ENCODE measurements around the gene CIDEA. TPM values are rescaled to one million over a fixed set of nuclear protein-coding genes. Genes with fewer than 3 reads are reported as not detected.
A peak's percentile ranks its signal among the peaks of the same experiment; 100 is the strongest.

The CIDEA gene
- total and polyA plus RNA-seq, 9 of the 15 experiments (the other 6 are each of a cell fraction or from before 2014, with no cell fraction given): not detected

GRCh38 chr18:12283256-12283655 lies 29.1 kb downstream of the CIDEA start (continued):
- TF ChIP-seq HOMEZ (CRISPR knock-in tag; IDR thresholded peaks at IDR 0.05): no peak
- TF ChIP-seq HDAC2 (IDR thresholded peaks at IDR 0.05): 0 out of 2 replicates have a peak, but pooled peaks have one; percentile 16
- no peak for TF ChIP-seq TOE1 (IDR thresholded peaks at IDR 0.05; ENCODE audit: borderline replicate concordance)
- TF ChIP-seq TOE1 (CRISPR knock-in tag; IDR thresholded peaks at IDR 0.05; ENCODE audit: borderline replicate concordance, low read depth): no peak
- TF ChIP-seq LARP7 (IDR thresholded peaks at IDR 0.05): no peak
- TF ChIP-seq RAD21 (CRISPR knock-in tag; conservative IDR thresholded peaks at IDR 0.05 in 1 of 2, IDR thresholded peaks at IDR 0.05 in 1 of 2): peak; percentile 63 to 87
- no peak for TF ChIP-seq HNRNPLL (IDR thresholded peaks at IDR 0.05; ENCODE audit: low read depth, low read length, poor library complexity, severe bottlenecking)
- TF ChIP-seq ZNF77 (CRISPR knock-in tag; IDR thresholded peaks at IDR 0.05): no peak
- TF ChIP-seq POLR2G (IDR thresholded peaks at IDR 0.05; ENCODE audit: low read depth, low read length): no peak
- no peak for TF ChIP-seq ELK3 (CRISPR knock-in tag; IDR thresholded peaks at IDR 0.05)
- no peak for TF ChIP-seq ZFPM2 (CRISPR knock-in tag; IDR thresholded peaks at IDR 0.05)
- no peak for TF ChIP-seq ELF2 (CRISPR knock-in tag; IDR thresholded peaks at IDR 0.05)
- no peak for TF ChIP-seq SIX5 (IDR thresholded peaks at IDR 0.05; ENCODE audit: borderline replicate concordance in 1 of 2, insufficient read depth in 1 of 2, low read depth in 1 of 2, low read length in 2 of 2)
- TF ChIP-seq ARID1B (IDR thresholded peaks at IDR 0.05): no peak
- TF ChIP-seq GMEB1 (CRISPR knock-in tag; IDR thresholded peaks at IDR 0.05): no peak
- no peak for TF ChIP-seq ZNF133 (CRISPR knock-in tag; IDR thresholded peaks at IDR 0.05)
- TF ChIP-seq CHD2 (IDR thresholded peaks at IDR 0.05; ENCODE audit: low read depth, low read length): no peak
- TF ChIP-seq TARDBP (IDR thresholded peaks at IDR 0.05): no peak
- TF ChIP-seq ZNF274 (IDR thresholded peaks at IDR 0.05; ENCODE audit: borderline replicate concordance, low read depth, low read length): no peak
- TF ChIP-seq BCOR (IDR thresholded peaks at IDR 0.05): peak; percentile 67
- TF ChIP-seq ILK (tag; IDR thresholded peaks at IDR 0.05; ENCODE audit: borderline replicate concordance, low read depth): no peak
- TF ChIP-seq ZNF184 (CRISPR knock-in tag; IDR thresholded peaks at IDR 0.05): no peak
- no peak for TF ChIP-seq TAF7 (tag; IDR thresholded peaks at IDR 0.05)
- TF ChIP-seq RCOR1 (IDR thresholded peaks at IDR 0.05; ENCODE audit: borderline replicate concordance in 1 of 2, low read depth in 2 of 2, low read length in 2 of 2): 0 out of 4 replicates have a peak, but pooled peaks of 1 of the 2 experiments have one; percentile 9
- TF ChIP-seq ZNF3 (CRISPR knock-in tag; IDR thresholded peaks at IDR 0.05): no peak
- TF ChIP-seq POLR2AphosphoS5 (IDR thresholded peaks at IDR 0.05; ENCODE audit: control insufficient read depth, insufficient read depth, low read depth, low read length): no peak
- no peak for TF ChIP-seq KDM4B (IDR thresholded peaks at IDR 0.05; ENCODE audit: borderline replicate concordance in 2 of 2, low read depth in 1 of 2)
- TF ChIP-seq ETV1 (tag; conservative IDR thresholded peaks at IDR 0.05; ENCODE audit: low read depth): 0 out of 2 replicates have a peak, but pooled peaks have one; percentile 8

Data from K562 (cell line).